ENCODE data around the gene TBC1D22B.

TBC1D22B gene

GRCh38 chr6:37368961-37369320, 111.4 kb downstream of the TBC1D22B start:
- Histone ChIP-seq H3K36me3 (ENCODE audit: control insufficient read depth in 2 of 2, insufficient read depth in 2 of 2, low read length in 2 of 2) (peaks cover 27 to 30% of the 10 kb centered on the region in 2 donors), H3K27me3 (ENCODE audit: control insufficient read depth in 2 of 2, insufficient read depth in 2 of 2, low read length in 2 of 2) (no peaks in the 10 kb centered on the region), H3K4me3 (ENCODE audit: low read length in 2 of 2) (no peak overlapping the region), H3K4me1 (ENCODE audit: control insufficient read depth in 2 of 2, insufficient read depth in 2 of 2, low read length in 2 of 2) (no peaks in the 10 kb centered on the region), H3K9ac (ENCODE audit: low read depth in 1 of 2, low read length in 2 of 2) (no peak overlapping the region), H3K27ac (ENCODE audit: low read depth in 2 of 2, low read length in 2 of 2) (no peak overlapping the region), H3K9me3 (ENCODE audit: control insufficient read depth in 2 of 2, low read length in 2 of 2) (no peaks in the 10 kb centered on the region)

GRCh38 chr6:37369321-37370201, 112.0 kb downstream of the TBC1D22B start:
- Histone ChIP-seq H3K4me3 (ENCODE audit: low read length in 2 of 2) (no peak overlapping the region), H3K9me3 (ENCODE audit: control insufficient read depth in 2 of 2, low read length in 2 of 2) (no peaks in the 10 kb centered on the region), H3K36me3 (ENCODE audit: control insufficient read depth in 2 of 2, insufficient read depth in 2 of 2, low read length in 2 of 2) (peaks cover 30 to 34% of the 10 kb centered on the region in 2 donors), H3K9ac (ENCODE audit: low read depth in 1 of 2, low read length in 2 of 2) (no peak overlapping the region), H3K27ac (ENCODE audit: low read depth in 2 of 2, low read length in 2 of 2) (no peak overlapping the region), H3K27me3 (ENCODE audit: control insufficient read depth in 2 of 2, insufficient read depth in 2 of 2, low read length in 2 of 2) (no peaks in the 10 kb centered on the region), H3K4me1 (ENCODE audit: control insufficient read depth in 2 of 2, insufficient read depth in 2 of 2, low read length in 2 of 2) (no peaks in the 10 kb centered on the region)

GRCh38 chr6:37371154-37372083, 113.8 kb downstream of the TBC1D22B start:
- H3K9me3 ChIP-seq (ENCODE audit: control insufficient read depth in 2 of 2, low read length in 2 of 2): no peaks in the 10 kb centered on the region
- no peak overlapping the region for H3K27ac ChIP-seq (ENCODE audit: low read depth in 2 of 2, low read length in 2 of 2)
- no peaks in the 10 kb centered on the region for H3K4me1 ChIP-seq (ENCODE audit: control insufficient read depth in 2 of 2, insufficient read depth in 2 of 2, low read length in 2 of 2)
- peaks cover 36 to 38% of the 10 kb centered on the region in 2 donors for H3K36me3 ChIP-seq (ENCODE audit: control insufficient read depth in 2 of 2, insufficient read depth in 2 of 2, low read length in 2 of 2)
- no peaks in the 10 kb centered on the region for H3K27me3 ChIP-seq (ENCODE audit: control insufficient read depth in 2 of 2, insufficient read depth in 2 of 2, low read length in 2 of 2)
- H3K4me3 ChIP-seq (ENCODE audit: low read length in 2 of 2): no peak overlapping the region
- H3K9ac ChIP-seq (ENCODE audit: low read depth in 1 of 2, low read length in 2 of 2): no peak overlapping the region

- Histone ChIP-seq H3K4me1 (ENCODE audit: control insufficient read depth in 2 of 2, insufficient read depth in 2 of 2, low read length in 2 of 2) (no peaks in the 10 kb centered on the region), H3K4me3 (ENCODE audit: low read length in 2 of 2) (no peak overlapping the region), H3K36me3 (ENCODE audit: control insufficient read depth in 2 of 2, insufficient read depth in 2 of 2, low read length in 2 of 2) (peaks cover 35 to 40% of the 10 kb centered on the region in 2 donors), H3K27ac (ENCODE audit: low read depth in 2 of 2, low read length in 2 of 2) (no peak overlapping the region), H3K27me3 (ENCODE audit: control insufficient read depth in 2 of 2, insufficient read depth in 2 of 2, low read length in 2 of 2) (no peaks in the 10 kb centered on the region), H3K9ac (ENCODE audit: low read depth in 1 of 2, low read length in 2 of 2) (no peak overlapping the region), H3K9me3 (ENCODE audit: control insufficient read depth in 2 of 2, low read length in 2 of 2) (no peaks in the 10 kb centered on the region)
Measured at GRCh38 chr6:37372116-37372515, 114.5 kb downstream of the TBC1D22B start.

- H3K27ac ChIP-seq (ENCODE audit: low read depth in 2 of 2, low read length in 2 of 2): no peak overlapping the region
- no peaks in the 10 kb centered on the region for H3K9me3 ChIP-seq (ENCODE audit: control insufficient read depth in 2 of 2, low read length in 2 of 2)
- H3K27me3 ChIP-seq (ENCODE audit: control insufficient read depth in 2 of 2, insufficient read depth in 2 of 2, low read length in 2 of 2): no peaks in the 10 kb centered on the region
- H3K9ac ChIP-seq (ENCODE audit: low read depth in 1 of 2, low read length in 2 of 2): no peak overlapping the region
- peaks cover 31 to 33% of the 10 kb centered on the region in 2 donors for H3K36me3 ChIP-seq (ENCODE audit: control insufficient read depth in 2 of 2, insufficient read depth in 2 of 2, low read length in 2 of 2)
- H3K4me3 ChIP-seq (ENCODE audit: low read length in 2 of 2): no peak overlapping the region
- H3K4me1 ChIP-seq (ENCODE audit: control insufficient read depth in 2 of 2, insufficient read depth in 2 of 2, low read length in 2 of 2): no peaks in the 10 kb centered on the region
Measured at GRCh38 chr6:37373822-37374471, 116.4 kb downstream of the TBC1D22B start.

- Histone ChIP-seq H3K9me3 (ENCODE audit: control insufficient read depth in 2 of 2, low read length in 2 of 2) (no peaks in the 10 kb centered on the region), H3K4me1 (ENCODE audit: control insufficient read depth in 2 of 2, insufficient read depth in 2 of 2, low read length in 2 of 2) (no peaks in the 10 kb centered on the region), H3K27ac (ENCODE audit: low read depth in 2 of 2, low read length in 2 of 2) (no peak overlapping the region), H3K36me3 (ENCODE audit: control insufficient read depth in 2 of 2, insufficient read depth in 2 of 2, low read length in 2 of 2) (peaks cover 19 to 24% of the 10 kb centered on the region in 2 donors), H3K9ac (ENCODE audit: low read depth in 1 of 2, low read length in 2 of 2) (no peak overlapping the region), H3K4me3 (ENCODE audit: low read length in 2 of 2) (no peak overlapping the region), H3K27me3 (ENCODE audit: control insufficient read depth in 2 of 2, insufficient read depth in 2 of 2, low read length in 2 of 2) (no peaks in the 10 kb centered on the region)
Measured at GRCh38 chr6:37375376-37375775, 117.8 kb downstream of the TBC1D22B start.

- Histone ChIP-seq H3K27me3 (ENCODE audit: control insufficient read depth in 2 of 2, insufficient read depth in 2 of 2, low read length in 2 of 2) (no peaks in the 10 kb centered on the region), H3K36me3 (ENCODE audit: control insufficient read depth in 2 of 2, insufficient read depth in 2 of 2, low read length in 2 of 2) (peaks cover 14 to 20% of the 10 kb centered on the region in 2 donors)
Measured at GRCh38 chr6:37376078-37376743, 118.6 kb downstream of the TBC1D22B start.

GRCh38 chr6:37381579-37381978, 124.0 kb downstream of the TBC1D22B start:
- no peak overlapping the region for H3K27ac ChIP-seq (ENCODE audit: low read depth in 2 of 2, low read length in 2 of 2)
- peaks cover 20 to 27% of the 10 kb centered on the region in 2 donors for H3K36me3 ChIP-seq (ENCODE audit: control insufficient read depth in 2 of 2, insufficient read depth in 2 of 2, low read length in 2 of 2)
- H3K27me3 ChIP-seq (ENCODE audit: control insufficient read depth in 2 of 2, insufficient read depth in 2 of 2, low read length in 2 of 2): no peaks in the 10 kb centered on the region
- no peaks in the 10 kb centered on the region for H3K4me1 ChIP-seq (ENCODE audit: control insufficient read depth in 2 of 2, insufficient read depth in 2 of 2, low read length in 2 of 2)
- H3K4me3 ChIP-seq (ENCODE audit: low read length in 2 of 2): no peak overlapping the region
- H3K9ac ChIP-seq (ENCODE audit: low read depth in 1 of 2, low read length in 2 of 2): no peak overlapping the region
- H3K9me3 ChIP-seq (ENCODE audit: control insufficient read depth in 2 of 2, low read length in 2 of 2): no peaks in the 10 kb centered on the region

More at GRCh38 chr6:37376078-37376743, 118.6 kb downstream of the TBC1D22B start:
- no peaks in the 10 kb centered on the region for H3K9me3 ChIP-seq (ENCODE audit: control insufficient read depth in 2 of 2, low read length in 2 of 2)
- H3K9ac ChIP-seq (ENCODE audit: low read depth in 1 of 2, low read length in 2 of 2): no peak overlapping the region
- no peak overlapping the region for H3K4me3 ChIP-seq (ENCODE audit: low read length in 2 of 2)
- no peak overlapping the region for H3K27ac ChIP-seq (ENCODE audit: low read depth in 2 of 2, low read length in 2 of 2)
- no peaks in the 10 kb centered on the region for H3K4me1 ChIP-seq (ENCODE audit: control insufficient read depth in 2 of 2, insufficient read depth in 2 of 2, low read length in 2 of 2)

Data from mucosa of rectum (tissue), 2 donors.